Stomach (tissue), 4 donors: ENCODE measurements around the gene TMPRSS7.

Source experiments
- POLR2A ChIP-seq, 4 donors: fragments of 450-650 bp; IDR thresholded peaks; one replicate each; pipeline ENCODE4 v1.6.1; 2016; ENCODE audit warnings: antibody characterized with exemption in 4 of 4, control low read depth in 2 of 4, mild to moderate bottlenecking in 1 of 4, moderate library complexity in 1 of 4
- POLR2AphosphoS5 ChIP-seq, 3 donors: sonication (generic); formaldehyde crosslinking; IDR thresholded peaks; one replicate each; pipeline ENCODE4 v1.6.1; 2016; ENCODE audit warnings: antibody characterized with exemption in 3 of 3
- TF ChIP-seq, protein P1 (sequence below), 7 experiments: fragments of 450-650 bp in 4 of 7; fragments of 200-600 bp in 3 of 7; sonication (generic) in 3 of 7; IDR thresholded peaks; one replicate each; pipeline ENCODE4 v1.5.1; 2016 to 2019; ENCODE audit warnings: antibody characterized with exemption in 7 of 7, control low read depth in 2 of 7, mild to moderate bottlenecking in 1 of 7

DNA sequence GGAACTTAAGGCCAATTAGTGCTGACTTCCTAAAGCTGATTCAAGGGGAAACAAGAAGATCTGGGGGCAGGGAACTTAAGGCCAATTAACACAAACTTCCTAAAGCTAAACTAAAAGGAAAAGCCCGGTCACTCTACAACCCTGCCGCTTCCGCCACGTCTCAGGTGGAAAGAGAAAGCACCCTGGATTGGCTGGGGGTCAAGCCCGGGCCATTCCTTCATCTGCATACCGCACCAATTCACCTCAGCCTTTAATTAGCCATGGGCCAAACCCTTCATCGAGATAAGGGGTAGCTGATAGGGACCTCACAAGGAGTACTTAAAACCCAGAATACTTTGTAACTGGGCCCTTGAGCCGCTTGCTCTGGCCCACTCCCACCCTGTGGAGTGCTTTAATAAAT is 14.4 kb downstream of the TMPRSS7 start:
- TF ChIP-seq, protein P1, sequence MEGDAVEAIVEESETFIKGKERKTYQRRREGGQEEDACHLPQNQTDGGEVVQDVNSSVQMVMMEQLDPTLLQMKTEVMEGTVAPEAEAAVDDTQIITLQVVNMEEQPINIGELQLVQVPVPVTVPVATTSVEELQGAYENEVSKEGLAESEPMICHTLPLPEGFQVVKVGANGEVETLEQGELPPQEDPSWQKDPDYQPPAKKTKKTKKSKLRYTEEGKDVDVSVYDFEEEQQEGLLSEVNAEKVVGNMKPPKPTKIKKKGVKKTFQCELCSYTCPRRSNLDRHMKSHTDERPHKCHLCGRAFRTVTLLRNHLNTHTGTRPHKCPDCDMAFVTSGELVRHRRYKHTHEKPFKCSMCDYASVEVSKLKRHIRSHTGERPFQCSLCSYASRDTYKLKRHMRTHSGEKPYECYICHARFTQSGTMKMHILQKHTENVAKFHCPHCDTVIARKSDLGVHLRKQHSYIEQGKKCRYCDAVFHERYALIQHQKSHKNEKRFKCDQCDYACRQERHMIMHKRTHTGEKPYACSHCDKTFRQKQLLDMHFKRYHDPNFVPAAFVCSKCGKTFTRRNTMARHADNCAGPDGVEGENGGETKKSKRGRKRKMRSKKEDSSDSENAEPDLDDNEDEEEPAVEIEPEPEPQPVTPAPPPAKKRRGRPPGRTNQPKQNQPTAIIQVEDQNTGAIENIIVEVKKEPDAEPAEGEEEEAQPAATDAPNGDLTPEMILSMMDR (IDR thresholded peaks at IDR 0.05): no peak
- TF ChIP-seq POLR2A (IDR thresholded peaks at IDR 0.05) (no peak), POLR2AphosphoS5 (IDR thresholded peaks at IDR 0.05) (no peak)
